OCI-LY1 (cell line): ENCODE measurements around the gene FUT8.

Experiments
- H2AFZ ChIP-seq: fragments of 200-600 bp; sonication (generic), shearing (Covaris generic); 2 replicates; pipeline ENCODE4 v1.6.0; 2014; ENCODE audit warnings: antibody characterized with exemption, mild to moderate bottlenecking, low read length
- H3F3A ChIP-seq: fragments of 200-600 bp; sonication (generic), shearing (Covaris generic); 2 replicates; pipeline ENCODE4 v1.6.0; 2014; ENCODE audit warnings: mild to moderate bottlenecking, antibody characterized with exemption, low read length, moderate library complexity; ENCODE audit not compliant: insufficient read depth
- H3K27ac ChIP-seq: fragments of 200-600 bp; sonication (generic); 2 replicates; pipeline ENCODE4 v1.5.1; 2014; ENCODE audit warnings: low read length, mixed run types, mild to moderate bottlenecking, low read depth; ENCODE audit not compliant: poor library complexity, severe bottlenecking
- H3K27me3 ChIP-seq: fragments of 200-600 bp; sonication (generic); 2 replicates; pipeline ENCODE4 v1.6.0; 2014; ENCODE audit warnings: antibody characterized with exemption, mild to moderate bottlenecking, low read length, moderate library complexity; ENCODE audit not compliant: insufficient read depth
- H3K36me3 ChIP-seq: fragments of 200-600 bp; sonication (generic); 2 replicates; pipeline ENCODE4 v1.6.1; 2014; ENCODE audit warnings: mild to moderate bottlenecking, antibody characterized with exemption, low read length, moderate library complexity, mixed read lengths; ENCODE audit not compliant: insufficient read depth
- H3K4me1 ChIP-seq: fragments of 200-600 bp; sonication (generic); 2 replicates; pipeline ENCODE4 v1.5.1; 2014; ENCODE audit warnings: mild to moderate bottlenecking, low read length, moderate library complexity; ENCODE audit not compliant: insufficient read depth, severe bottlenecking
- H3K4me2 ChIP-seq: fragments of 200-600 bp; sonication (generic), shearing (Covaris generic); 2 replicates; pipeline ENCODE4 v1.6.1; 2014; ENCODE audit warnings: low read length
- H3K4me3 ChIP-seq: fragments of 200-600 bp; sonication (generic); 2 replicates; pipeline ENCODE4 v1.5.1; 2014; ENCODE audit warnings: low read length, low read depth, mild to moderate bottlenecking, mixed read lengths; ENCODE audit not compliant: poor library complexity, severe bottlenecking
- H3K79me2 ChIP-seq: fragments of 200-600 bp; shearing (Covaris generic); 2 replicates; pipeline ENCODE4 v1.6.1; 2016; ENCODE audit warnings: mixed run types, low read length, mixed read lengths; ENCODE audit not compliant: insufficient read depth
- H3K9ac ChIP-seq: fragments of 200-600 bp; sonication (generic), shearing (Covaris generic); 2 replicates; pipeline ENCODE4 v1.6.1; 2014; ENCODE audit warnings: mild to moderate bottlenecking, low read length, mixed read lengths
- H3K9me2 ChIP-seq: fragments of 200-600 bp; sonication (generic), shearing (Covaris generic); 2 replicates; pipeline ENCODE4 v1.6.1; 2014; ENCODE audit warnings: low read depth, mild to moderate bottlenecking, low read length, mixed read lengths
- H3K9me3 ChIP-seq: fragments of 200-600 bp; shearing (Covaris generic); 2 replicates; pipeline ENCODE4 v1.6.1; 2014; ENCODE audit warnings: low read length, mixed read lengths
- H4K20me1 ChIP-seq: fragments of 200-600 bp; sonication (generic), shearing (Covaris generic); 2 replicates; pipeline ENCODE4 v1.6.0; 2016; ENCODE audit warnings: mild to moderate bottlenecking, low read length; ENCODE audit not compliant: insufficient read depth
- CTCF ChIP-seq: fragments of 200-600 bp; sonication (generic), shearing (Covaris generic); IDR thresholded peaks from 2 replicates; pipeline ENCODE4 v1.5.1; 2017; ENCODE audit warnings: mild to moderate bottlenecking, antibody characterized with exemption, low read length, moderate library complexity, mixed read lengths
- EZH2 ChIP-seq: fragments of 200-600 bp; sonication (generic), shearing (Covaris generic); IDR thresholded peaks from 2 replicates; pipeline ENCODE4 v1.8.0; 2017; ENCODE audit warnings: borderline replicate concordance, mixed run types, mild to moderate bottlenecking, antibody characterized with exemption, low read length, moderate library complexity, mixed read lengths

The FUT8 gene

GRCh38 chr14:65560340-65561027, 148.0 kb downstream of the FUT8 start:
- peaks cover 19% of the 10 kb centered on the region for H3K79me2 ChIP-seq
- H3K4me3 ChIP-seq = no peak overlapping the region
- H4K20me1 ChIP-seq = no peaks in the 10 kb centered on the region
- no peaks in the 10 kb centered on the region for H3K27me3 ChIP-seq
- H3K4me1 ChIP-seq = peaks cover 6% of the 10 kb centered on the region
- H3K4me2 ChIP-seq = no peak overlapping the region
- H3K9me2 ChIP-seq = no peaks in the 10 kb centered on the region
- no peaks in the 10 kb centered on the region for H3F3A ChIP-seq
- no peak for TF ChIP-seq EZH2
- TF ChIP-seq CTCF = no peak
- no peak overlapping the region for H3K9ac ChIP-seq
- H3K36me3 ChIP-seq = peaks cover 31% of the 10 kb centered on the region
- no peaks in the 10 kb centered on the region for H3K9me3 ChIP-seq
- no peak overlapping the region for H3K27ac ChIP-seq
- no peak overlapping the region for H2AFZ ChIP-seq

- H3K79me2 ChIP-seq = 0 out of 2 replicates have a peak, but pooled peaks cover 9% of the 10 kb centered on the region
Measured at GRCh38 chr14:65564370-65564769, 151.8 kb downstream of the FUT8 start.

GRCh38 chr14:65565948-65566347, 153.4 kb downstream of the FUT8 start:
- H4K20me1 ChIP-seq = no peaks in the 10 kb centered on the region
- no peak overlapping the region for H2AFZ ChIP-seq
- H3F3A ChIP-seq = no peaks in the 10 kb centered on the region
- no peak overlapping the region for H3K4me2 ChIP-seq
- no peaks in the 10 kb centered on the region for H3K27me3 ChIP-seq
- no peak overlapping the region for H3K27ac ChIP-seq
- H3K4me3 ChIP-seq = no peak overlapping the region
- TF ChIP-seq CTCF (no peak), EZH2 (no peak)
- H3K4me1 ChIP-seq = no peaks in the 10 kb centered on the region
- peaks cover 31% of the 10 kb centered on the region for H3K36me3 ChIP-seq
- H3K9me3 ChIP-seq = no peaks in the 10 kb centered on the region
- H3K9me2 ChIP-seq = no peaks in the 10 kb centered on the region
- 0 out of 2 replicates have a peak, but pooled peaks cover 9% of the 10 kb centered on the region for H3K79me2 ChIP-seq
- H3K9ac ChIP-seq = no peak overlapping the region

More at GRCh38 chr14:65564370-65564769, 151.8 kb downstream of the FUT8 start:
- Histone ChIP-seq H3K9ac (no peak overlapping the region), H3K4me1 (no peaks in the 10 kb centered on the region), H3K9me3 (no peaks in the 10 kb centered on the region), H2AFZ (no peak overlapping the region), H3K9me2 (no peaks in the 10 kb centered on the region), H3K36me3 (peaks cover 31% of the 10 kb centered on the region), H4K20me1 (no peaks in the 10 kb centered on the region), H3K4me2 (no peak overlapping the region), H3K27me3 (no peaks in the 10 kb centered on the region), H3K4me3 (no peak overlapping the region), H3F3A (no peaks in the 10 kb centered on the region), H3K27ac (no peak overlapping the region)
- TF ChIP-seq EZH2 (no peak), CTCF (no peak)
